DMS53 treated with DMSO at 0.1 percent for 48 hours (cell line): Measurements from ENCODE around the gene ABCC5.
"Not testable (repeated sequence)": the region's sequence is repeated elsewhere in the genome, so short reads cannot be mapped to it uniquely, and the experiment has no call there.

Experiments used
- DNase-seq: peaks from one replicate; lab custom pipeline; 2025; ENCODE audit not compliant: unreplicated experiment; lab: John Stamatoyannopoulos, UW

The ABCC5 gene

DNA sequence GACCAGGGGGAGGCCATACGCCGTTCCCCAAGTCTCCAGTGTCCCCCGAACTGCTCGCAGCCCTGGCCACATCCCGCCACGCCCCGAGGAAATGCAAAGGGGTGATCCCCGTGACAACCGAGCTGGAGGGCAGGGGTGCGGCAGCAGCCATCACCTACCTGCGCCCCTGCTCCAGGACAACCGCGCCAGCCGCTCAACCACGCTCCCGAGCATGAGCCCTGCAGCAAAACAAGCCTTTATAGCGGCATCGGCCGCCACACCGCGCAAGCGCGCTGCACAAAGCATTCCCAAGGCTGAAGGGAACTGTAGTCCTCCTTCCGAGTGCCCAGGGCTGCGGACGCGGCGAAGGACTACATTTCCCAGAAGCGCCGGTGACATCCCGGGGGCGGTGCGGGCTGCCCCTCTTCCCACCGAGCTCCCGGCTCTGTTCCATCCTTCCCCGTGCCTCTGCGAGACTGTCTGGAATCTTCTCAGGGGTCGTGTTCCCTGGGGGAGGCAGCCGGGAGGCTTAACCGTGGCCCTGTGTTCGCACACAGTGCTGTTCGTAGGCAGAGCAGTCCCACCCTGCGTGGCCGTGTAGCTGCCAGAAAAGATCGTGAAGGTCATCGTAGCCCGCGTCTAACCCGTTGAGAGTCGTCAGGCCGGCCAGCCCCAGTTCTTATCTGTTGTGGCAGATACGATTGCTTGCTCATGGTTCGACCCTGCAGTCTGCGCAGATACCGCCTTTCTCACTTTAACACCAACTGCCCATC is at the start of gene ABCC5:
TSS of gene ABCC5 (minus strand) at position 213 of the 752 bp plus-strand sequence. CDS start 3,492 bp downstream, outside the sequence.
- peak; percentile 83 for DNase-seq

GRCh38 chr3:184066211-184066610 is 48.5 kb upstream of the ABCC5 start:
- no peak for DNase-seq

- no peak for DNase-seq
Observed at GRCh38 chr3:184062637-184063036, 45.0 kb upstream of the ABCC5 start.

DNA sequence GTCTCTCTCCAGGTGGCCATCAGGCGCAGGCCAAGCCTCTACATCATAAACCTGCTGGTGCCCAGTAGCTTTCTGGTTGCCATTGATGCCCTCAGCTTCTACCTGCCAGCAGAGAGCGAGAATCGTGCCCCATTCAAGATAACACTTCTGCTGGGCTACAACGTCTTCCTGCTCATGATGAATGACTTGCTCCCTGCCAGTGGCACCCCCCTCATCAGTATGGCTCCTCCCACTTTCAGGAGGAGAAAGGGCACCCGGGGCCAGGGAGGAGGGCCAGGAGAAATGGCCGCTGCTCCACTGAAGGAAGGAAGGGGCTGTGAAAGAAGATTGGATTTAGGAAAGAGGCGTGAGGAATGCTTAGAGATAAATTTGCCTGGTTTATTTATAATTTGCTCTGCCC is 41.7 kb upstream of the ABCC5 start:
- DNase-seq: no peak

DNA sequence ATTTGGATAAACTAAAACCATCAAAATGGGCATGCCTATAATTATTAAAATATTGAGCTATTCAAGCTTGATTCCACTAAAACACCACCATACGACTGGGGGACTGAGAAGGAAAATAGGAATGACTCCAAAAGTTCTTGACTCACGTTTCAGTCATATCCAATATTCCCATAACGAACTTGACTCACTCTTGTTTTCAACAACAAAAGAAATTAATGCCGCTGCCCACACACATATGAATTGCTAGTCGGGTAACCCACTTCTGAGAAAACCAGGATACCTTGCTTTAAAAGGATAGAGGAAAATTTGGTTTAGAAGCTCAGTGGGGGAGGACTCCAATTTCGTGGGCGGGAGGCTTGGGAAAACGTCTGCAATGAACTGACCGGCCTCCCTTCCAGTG is 40.3 kb upstream of the ABCC5 start:
- no peak for DNase-seq

GRCh38 chr3:184052767-184053166 is 35.1 kb upstream of the ABCC5 start, which contains the start of gene HTR3C:
Gene HTR3C, plus strand, starts transcription at chr3:184053047. Its CDS starts 34 bp downstream, at chr3:184053081.
- no peak for DNase-seq

- peak; percentile 71 for DNase-seq
Observed at GRCh38 chr3:184050217-184050847, 32.6 kb upstream of the ABCC5 start.

DNA sequence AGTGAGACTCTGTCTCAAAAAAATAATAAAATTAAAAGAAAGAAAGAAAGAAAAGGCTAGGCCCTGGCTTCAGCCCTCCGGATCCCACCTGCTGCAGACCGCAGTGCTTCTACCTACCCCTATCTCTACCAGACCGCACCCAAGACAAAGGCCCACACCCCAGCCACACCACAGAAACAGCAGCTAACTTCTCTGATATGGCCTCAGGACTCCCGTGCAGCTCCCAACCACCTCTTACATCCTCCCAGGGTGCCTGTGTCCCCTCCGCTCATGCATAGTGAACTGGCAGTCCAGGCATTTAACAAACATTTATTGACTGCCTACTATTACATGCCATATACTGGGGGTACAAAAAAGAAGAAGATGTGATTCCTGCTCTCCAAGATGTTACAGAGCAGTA is 28.3 kb upstream of the ABCC5 start:
- no peak for DNase-seq

DNA sequence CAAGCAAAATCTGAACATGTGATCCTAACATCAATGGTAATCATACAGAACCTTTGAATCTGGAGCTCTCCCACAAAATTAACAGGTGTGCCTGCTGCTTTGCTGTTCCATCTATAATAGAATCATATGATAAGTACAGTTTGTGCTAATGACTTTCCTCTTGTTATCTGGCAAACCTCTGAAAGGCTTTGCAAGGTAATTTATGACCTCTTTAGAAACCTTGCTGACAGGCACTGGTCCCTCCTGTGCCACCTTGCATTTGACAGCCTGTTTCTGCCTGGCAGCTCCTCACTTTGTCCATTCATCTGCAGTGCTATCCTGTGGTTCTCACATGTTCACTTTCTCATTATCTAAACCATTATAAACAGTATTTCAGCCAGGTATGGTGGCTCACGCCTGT is 24.9 kb upstream of the ABCC5 start:
- no peak for DNase-seq

- DNase-seq: peak; percentile 46
Observed at GRCh38 chr3:184040010-184040409, 22.3 kb upstream of the ABCC5 start.

DNA sequence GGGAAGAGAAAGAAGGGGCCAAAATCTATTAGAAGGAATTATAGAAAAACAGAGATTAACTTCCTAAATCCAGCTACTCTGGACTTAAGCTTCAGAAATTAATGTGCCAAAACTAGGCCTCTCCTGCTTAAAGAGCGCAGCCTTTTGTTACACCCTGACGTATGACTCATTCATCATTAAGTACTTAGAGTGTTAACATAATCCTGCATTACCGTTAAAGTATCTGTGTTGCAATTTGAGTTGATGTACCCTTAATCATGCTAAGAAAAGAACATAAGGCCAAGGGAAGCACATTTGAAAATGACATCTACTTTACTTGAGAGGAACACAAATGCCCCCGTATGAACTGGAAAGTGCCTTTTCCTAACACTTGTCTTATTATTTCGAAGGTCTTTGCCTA is 21.7 kb upstream of the ABCC5 start:
- DNase-seq: no peak

DNA sequence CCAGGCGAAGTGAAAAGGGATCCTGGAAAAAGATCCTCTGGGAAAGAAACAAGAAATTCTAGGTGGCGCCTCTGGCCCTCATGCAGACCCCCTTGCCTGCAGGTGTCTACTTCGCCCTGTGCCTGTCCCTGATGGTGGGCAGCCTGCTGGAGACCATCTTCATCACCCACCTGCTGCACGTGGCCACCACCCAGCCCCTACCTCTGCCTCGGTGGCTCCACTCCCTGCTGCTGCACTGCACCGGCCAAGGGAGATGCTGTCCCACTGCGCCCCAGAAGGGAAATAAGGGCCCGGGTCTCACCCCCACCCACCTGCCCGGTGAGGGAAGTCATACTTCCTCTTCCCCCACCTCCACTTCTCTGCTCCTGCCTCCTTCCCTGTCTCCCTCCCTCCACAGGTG is 20.6 kb upstream of the ABCC5 start:
- DNase-seq: not testable (repeated sequence)

DNA sequence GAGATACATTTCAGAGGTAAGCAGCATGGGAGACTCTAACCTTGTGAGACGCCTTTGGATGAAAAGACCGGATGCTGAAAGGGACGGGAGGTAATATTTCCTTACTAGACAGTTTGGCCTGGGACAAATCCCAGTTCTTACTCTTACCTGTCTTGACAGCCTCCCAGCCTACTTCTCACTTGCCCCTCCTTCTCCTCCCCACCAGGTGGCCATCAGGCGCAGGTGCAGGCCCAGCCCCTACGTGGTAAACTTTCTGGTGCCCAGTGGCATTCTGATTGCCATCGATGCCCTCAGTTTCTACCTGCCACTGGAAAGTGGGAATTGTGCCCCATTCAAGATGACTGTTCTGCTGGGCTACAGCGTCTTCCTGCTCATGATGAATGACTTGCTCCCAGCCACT is 20.1 kb upstream of the ABCC5 start:
- DNase-seq: no peak

DNA sequence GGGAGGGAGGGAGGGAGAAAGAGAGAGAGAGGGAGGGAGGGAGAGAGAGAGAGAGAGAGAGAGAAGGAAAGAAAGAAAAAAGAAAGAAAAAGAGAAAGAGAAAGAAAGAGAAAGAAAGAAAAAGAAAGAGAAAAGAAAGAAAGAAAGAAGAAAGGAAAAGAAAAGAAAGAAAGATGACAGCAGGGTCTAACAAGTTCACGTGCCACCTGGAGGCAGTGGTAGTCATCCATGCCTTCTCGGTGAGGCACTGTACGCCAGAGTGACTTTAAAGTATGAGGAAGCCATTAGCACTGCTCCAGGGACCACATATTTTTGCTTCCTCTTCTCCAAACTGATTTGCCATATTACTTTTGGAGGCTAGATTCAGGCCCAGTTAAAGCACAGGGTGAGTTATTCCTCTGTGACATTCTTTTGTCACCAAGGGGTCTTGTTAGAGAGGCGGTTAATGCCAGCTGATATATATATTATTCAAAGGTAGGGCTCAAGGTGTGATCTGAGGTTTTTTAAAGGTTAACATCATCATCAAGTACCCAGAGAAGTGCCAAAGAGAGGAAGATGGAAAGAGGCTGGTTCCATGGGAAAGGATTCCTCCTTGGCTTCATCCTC is 13.6 kb upstream of the ABCC5 start, which contains the start of gene HTR3D:
TSS of gene HTR3D (plus strand) at position 556 of the 606 bp plus-strand sequence. CDS start at position 556, 0 bp downstream.
- DNase-seq: no peak

- DNase-seq: no peak
Observed at GRCh38 chr3:184030536-184030935, 12.9 kb upstream of the ABCC5 start.

- no peak for DNase-seq
Observed at GRCh38 chr3:184029443-184029842, 11.8 kb upstream of the ABCC5 start.

DNA sequence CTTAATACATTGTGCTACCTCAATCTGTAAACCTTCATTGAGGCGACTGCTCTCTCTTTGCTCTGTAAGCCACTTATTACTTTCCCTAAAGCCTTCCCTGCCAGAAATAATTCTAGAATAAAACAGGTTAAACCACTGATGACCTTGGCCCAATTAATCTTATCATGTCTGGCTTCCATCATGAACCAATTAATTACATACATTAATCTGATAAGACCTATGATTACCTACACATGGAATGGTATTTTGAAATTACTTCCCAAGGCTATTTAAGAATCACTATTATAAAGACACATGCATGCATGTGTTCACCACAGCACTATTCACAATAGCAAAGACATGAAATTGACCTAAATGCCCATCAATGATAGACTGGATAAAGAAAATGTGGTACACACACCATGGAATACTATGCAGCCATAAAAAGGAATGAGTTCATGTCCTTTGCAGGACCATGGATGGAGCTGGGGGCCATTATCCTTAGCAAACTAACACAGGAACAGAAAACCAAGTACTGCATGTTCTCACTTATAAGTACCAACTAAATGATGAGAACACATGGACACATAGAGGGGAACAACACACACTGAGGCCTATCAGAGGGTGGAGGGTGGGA is 10.7 kb upstream of the ABCC5 start:
- not testable (repeated sequence) for DNase-seq

- DNase-seq: not testable (repeated sequence)
Observed at GRCh38 chr3:184025256-184025655, 7.6 kb upstream of the ABCC5 start.

- DNase-seq: no peak
Observed at GRCh38 chr3:184022323-184022722, 4.6 kb upstream of the ABCC5 start.

- DNase-seq: no peak
Observed at GRCh38 chr3:184018424-184018973, 815 bp upstream of the ABCC5 start.
